DMS153 treated with DMSO at 0.1 percent for 48 hours (cell line): ENCODE data around the gene OS9.
"Not testable (repeated sequence)": the region's sequence is repeated elsewhere in the genome, so short reads cannot be mapped to it uniquely, and the experiment has no call there.

Experiments
- DNase-seq: peaks from one replicate; lab custom pipeline; 2025; ENCODE audit not compliant: unreplicated experiment; lab: John Stamatoyannopoulos, UW

OS9 gene, protein sequence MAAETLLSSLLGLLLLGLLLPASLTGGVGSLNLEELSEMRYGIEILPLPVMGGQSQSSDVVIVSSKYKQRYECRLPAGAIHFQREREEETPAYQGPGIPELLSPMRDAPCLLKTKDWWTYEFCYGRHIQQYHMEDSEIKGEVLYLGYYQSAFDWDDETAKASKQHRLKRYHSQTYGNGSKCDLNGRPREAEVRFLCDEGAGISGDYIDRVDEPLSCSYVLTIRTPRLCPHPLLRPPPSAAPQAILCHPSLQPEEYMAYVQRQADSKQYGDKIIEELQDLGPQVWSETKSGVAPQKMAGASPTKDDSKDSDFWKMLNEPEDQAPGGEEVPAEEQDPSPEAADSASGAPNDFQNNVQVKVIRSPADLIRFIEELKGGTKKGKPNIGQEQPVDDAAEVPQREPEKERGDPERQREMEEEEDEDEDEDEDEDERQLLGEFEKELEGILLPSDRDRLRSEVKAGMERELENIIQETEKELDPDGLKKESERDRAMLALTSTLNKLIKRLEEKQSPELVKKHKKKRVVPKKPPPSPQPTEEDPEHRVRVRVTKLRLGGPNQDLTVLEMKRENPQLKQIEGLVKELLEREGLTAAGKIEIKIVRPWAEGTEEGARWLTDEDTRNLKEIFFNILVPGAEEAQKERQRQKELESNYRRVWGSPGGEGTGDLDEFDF

DNA sequence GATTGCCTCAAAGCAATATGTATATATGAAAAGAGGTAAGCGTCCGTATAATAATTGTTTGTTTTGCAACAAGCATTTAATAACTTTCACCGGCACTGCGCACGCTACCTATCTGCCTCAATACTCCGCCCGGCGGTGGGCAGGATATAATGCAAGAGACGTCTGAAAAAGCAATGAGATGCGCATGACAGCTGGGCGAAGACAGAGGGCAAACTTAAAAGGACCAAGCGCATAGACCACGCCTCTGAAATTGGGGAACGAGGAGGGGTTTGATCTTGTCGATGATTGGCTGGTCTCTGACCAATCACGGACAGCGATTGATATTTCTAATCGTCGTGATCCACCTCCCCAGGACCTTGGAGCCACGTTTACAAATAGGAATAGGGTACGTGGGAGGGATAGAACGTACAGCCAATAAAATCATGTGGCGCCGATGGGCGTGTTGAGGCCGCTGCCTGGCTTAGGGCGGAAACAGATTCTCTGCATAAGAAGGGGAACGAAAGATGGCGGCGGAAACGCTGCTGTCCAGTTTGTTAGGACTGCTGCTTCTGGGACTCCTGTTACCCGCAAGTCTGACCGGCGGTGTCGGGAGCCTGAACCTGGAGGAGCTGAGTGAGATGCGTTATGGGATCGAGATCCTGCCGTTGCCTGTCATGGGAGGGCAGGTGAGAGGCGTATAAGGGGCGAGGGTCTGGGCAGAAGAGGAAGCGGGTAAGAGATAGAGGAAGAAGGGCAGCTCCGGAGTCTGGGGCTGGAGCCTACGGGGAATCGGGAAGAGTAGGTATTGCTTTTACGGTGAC is at the start of gene OS9:
TSS of gene OS9 (plus strand) at position 474 of the 800 bp plus-strand sequence. CDS start at position 504, 30 bp downstream.
- peak; percentile 99 for DNase-seq

DNA sequence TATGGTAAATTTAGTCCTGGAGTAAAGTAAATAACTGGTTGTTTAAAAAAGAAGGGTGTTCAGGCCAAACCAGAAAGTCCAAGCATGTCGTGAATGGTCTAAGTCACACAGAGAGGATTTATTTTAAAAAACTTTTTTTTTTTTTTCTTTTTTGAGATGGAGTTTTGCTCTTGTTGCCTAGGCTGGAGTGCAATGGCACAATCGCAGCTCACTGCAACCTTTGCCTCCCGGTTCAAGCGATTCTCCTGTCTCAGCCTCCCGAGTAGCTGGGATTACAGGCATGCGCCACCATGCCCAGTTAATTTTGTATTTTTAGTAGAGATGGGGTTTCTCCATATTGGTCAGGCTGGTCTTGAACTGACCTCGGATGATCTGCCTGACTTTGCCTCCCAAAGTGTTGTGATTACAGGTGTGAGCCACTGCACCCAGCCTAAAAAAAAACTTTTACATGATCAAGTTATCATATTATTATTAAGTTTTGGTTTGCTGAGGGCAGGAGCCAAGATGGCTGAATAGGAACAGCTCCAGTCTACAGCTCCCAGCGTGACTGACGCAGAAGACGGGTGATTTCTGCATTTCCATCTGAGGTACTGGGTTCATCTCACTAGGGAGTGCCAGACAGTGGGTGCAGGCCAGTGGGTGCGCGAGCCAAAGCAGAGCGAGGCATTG is 47.8 kb upstream of the OS9 start:
- DNase-seq, result not testable (repeated sequence)

GRCh38 chr12:57646659-57647049 is 47.3 kb upstream of the OS9 start:
- DNase-seq, result not testable (repeated sequence)

- DNase-seq, result no peak
Measured at GRCh38 chr12:57654042-57654441, 39.9 kb upstream of the OS9 start.

DNA sequence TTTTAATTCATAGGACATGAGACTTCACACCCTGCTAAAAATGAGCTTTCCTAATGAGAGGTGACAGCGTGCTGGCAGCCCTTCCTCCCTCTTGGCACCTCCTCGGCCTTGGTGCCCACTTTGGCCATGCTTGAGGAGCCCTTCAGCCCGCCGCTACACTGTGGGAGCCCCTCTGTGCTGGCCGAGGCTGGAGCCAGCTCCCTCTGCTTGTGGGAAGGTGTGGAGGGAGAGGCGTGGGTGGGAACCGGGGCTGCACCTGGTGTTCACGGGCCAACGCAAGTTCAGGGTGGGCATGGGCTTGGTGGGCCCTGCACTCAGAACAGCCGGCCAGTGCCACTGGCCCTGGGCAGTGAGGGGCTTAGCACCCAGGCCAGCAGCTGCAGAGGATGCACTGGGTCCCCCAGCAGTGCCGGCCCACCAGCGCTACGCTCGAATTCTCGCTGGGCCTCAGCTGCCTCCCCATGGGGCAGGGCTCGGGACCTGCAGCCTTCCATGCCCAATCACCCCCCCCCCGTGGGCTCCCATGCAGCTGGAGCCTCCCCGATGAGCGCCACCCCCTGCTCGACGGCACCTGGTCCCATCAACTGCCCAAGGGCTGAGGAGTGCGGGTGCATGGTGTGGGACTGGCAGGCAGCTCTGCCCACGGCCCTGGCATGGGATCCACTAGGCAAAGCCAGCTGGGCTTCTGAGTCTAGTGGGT is 38.2 kb upstream of the OS9 start:
- no peak for DNase-seq

GRCh38 chr12:57656408-57656807 is 37.5 kb upstream of the OS9 start:
- DNase-seq, result not testable (repeated sequence)

DNA sequence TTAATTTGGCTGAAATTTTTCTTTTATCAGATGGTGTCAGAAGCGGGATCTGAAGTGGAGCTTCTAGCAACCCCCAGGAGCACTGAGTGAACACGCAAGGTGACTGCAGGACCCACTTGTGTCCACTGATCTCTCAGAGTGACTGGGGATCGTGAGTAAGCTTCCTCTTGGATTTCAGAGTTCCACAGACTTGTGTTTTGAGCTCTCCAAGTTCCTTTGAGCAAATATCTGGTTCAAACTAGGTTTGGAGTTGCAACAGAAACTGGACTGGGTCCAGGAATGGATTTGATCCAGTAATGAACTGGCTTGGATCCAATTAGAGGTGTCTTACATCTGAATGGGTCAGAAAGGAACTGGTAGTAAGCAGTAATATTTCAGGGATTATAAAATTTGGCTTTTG is 36.2 kb upstream of the OS9 start:
- no peak for DNase-seq

GRCh38 chr12:57658890-57659289 is 35.0 kb upstream of the OS9 start:
- no peak for DNase-seq

GRCh38 chr12:57661376-57661775 is 32.6 kb upstream of the OS9 start:
- DNase-seq, result no peak

- not testable (repeated sequence) for DNase-seq
Measured at GRCh38 chr12:57665066-57665820, 28.7 kb upstream of the OS9 start.

DNA sequence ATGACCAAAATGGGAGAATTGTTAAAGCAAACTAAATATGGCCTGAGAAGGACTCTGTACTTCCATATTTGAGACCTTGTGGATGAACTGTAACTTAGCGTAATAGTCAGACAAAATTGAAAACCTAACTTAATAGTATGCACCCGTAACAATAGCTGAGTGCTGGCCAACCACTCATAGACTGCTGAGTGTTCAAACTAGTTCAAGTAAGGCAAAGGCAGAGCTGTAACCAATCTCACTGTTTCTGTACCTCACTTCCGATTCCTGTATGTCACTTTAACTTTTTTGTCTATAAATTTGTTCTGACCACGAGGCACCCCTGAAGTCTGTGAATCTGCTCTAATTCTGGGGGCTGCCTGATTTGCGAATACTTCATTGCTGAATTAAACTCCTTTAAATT is 27.0 kb upstream of the OS9 start:
- no peak for DNase-seq

DNA sequence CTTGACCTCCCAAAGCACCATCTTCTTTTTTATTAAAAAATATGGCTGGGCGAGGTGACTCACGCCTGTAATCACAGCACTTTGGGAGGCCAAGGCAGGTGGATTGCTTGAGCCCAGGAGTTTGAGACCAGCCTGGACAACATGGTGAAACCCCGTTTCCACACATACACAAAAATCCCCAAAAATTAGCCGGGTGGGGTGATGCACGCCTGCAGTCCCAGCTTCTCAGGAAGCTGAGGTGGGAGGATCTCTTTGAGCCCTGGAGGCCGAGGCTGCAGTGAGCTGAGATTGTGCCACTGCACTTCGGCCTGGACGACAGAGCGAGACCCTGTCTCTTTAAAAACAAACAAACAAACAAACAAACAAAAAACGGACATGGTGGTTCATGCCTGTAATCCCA is 24.2 kb upstream of the OS9 start:
- not testable (repeated sequence) for DNase-seq

- DNase-seq, result not testable (repeated sequence)
Measured at GRCh38 chr12:57671811-57672210, 22.1 kb upstream of the OS9 start.

DNA sequence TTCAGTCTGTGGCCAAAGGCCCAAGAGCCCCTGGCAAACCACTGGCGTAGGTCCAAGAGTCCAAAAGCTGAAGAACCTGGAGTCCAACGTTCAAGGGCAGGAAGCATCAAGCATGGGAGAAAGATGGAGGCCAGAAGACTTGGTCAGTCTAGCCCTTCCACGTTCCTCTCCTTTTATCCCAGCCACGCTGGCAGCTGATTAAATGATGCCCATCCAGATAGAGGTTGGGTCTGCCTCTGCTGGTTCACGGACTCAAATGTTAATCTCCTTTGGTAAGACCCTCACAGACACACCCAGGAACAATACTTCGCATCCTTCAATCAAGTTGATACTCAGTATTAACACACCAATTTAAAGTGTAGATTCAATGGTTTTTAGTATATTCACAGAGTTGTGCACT is 21.1 kb upstream of the OS9 start:
- no peak for DNase-seq

GRCh38 chr12:57674691-57675090 is 19.2 kb upstream of the OS9 start:
- DNase-seq, result no peak

GRCh38 chr12:57677947-57678346 is 16.0 kb upstream of the OS9 start:
- DNase-seq, result not testable (repeated sequence)

GRCh38 chr12:57679697-57680096 is 14.2 kb upstream of the OS9 start:
- DNase-seq, result no peak

GRCh38 chr12:57687862-57688261 is 6.1 kb upstream of the OS9 start:
- no peak for DNase-seq

DNA sequence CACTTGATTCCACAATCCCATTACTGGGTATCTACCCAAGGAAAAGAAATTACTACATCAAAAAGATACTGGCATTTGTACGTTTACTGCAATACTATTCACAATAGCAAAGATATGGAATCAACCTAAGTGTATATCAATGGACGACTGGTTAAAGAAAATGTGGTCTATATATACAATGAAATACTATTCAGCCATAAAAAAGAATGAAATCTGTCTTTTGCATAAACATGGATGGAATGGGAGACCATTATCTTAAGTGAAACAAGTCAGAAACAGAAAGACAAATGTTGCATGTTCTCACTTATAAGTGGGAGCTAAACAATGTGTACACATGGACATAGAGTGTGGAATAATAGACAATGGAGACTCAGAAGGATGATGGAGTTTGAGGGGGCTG is 5.0 kb upstream of the OS9 start:
- DNase-seq, result no peak

DNA sequence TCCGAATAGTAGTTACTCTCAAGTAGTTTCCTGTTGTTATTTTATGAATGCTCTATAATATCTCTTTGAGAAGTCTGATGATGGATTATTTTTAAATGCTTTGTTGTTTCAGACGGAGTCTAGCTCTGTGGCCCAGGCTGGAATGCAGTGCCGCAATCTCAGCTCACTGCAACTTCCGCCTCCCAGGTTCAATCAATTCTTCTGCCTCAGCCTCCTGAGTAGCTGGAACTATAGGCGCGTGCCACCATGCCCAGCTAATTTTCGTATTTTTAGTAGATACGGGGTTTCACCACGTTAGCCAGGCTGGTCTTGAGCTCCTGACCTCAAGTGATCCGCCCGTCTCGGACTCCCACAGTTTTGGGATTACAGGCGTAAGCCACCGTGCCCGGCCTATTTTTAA is 1.4 kb upstream of the OS9 start:
- no peak for DNase-seq
